Fibroblast of lung (primary cell): ENCODE measurements around the gene TM9SF4. TPM values are rescaled to one million over a fixed set of nuclear protein-coding genes. Genes with fewer than 3 reads are reported as not detected.

ENCODE experiments used
- DNase-seq, 2 donors: peaks; one replicate each; pipeline versions ENCODE4 v3.0.0 to v3.0.0-alpha.2; 2010; ENCODE audit warnings: low read depth in 2 of 2
- H2AFZ ChIP-seq: 2 replicates; pipeline ENCODE4 v1.5.1; 2012; ENCODE audit warnings: low read length, control low read depth, inconsistent platforms
- H3K27ac ChIP-seq: 2 replicates; pipeline ENCODE4 v1.5.1; 2011; ENCODE audit warnings: low read length, control low read depth; ENCODE audit not compliant: insufficient read depth
- H3K27me3 ChIP-seq: 2 replicates; pipeline ENCODE4 v1.5.1; 2011; ENCODE audit warnings: mild to moderate bottlenecking, low read length; ENCODE audit not compliant: control insufficient read depth, insufficient read depth
- H3K36me3 ChIP-seq: 2 replicates; pipeline ENCODE4 v1.5.1; 2011; ENCODE audit warnings: low read length; ENCODE audit not compliant: control insufficient read depth, insufficient read depth
- H3K4me1 ChIP-seq: 2 replicates; pipeline ENCODE4 v1.5.1; 2011; ENCODE audit warnings: low read length; ENCODE audit not compliant: control insufficient read depth, insufficient read depth; ENCODE audit errors: extremely low read depth
- H3K4me2 ChIP-seq: 2 replicates; pipeline ENCODE4 v1.5.1; 2011; ENCODE audit warnings: low read length, control low read depth; ENCODE audit not compliant: insufficient read depth; ENCODE audit errors: extremely low read depth
- H3K4me3 ChIP-seq, 4 experiments: fragments of 200-600 bp in 1 of 4; sonication (generic) in 1 of 4; replicated peaks in 1 of 4; 2 replicates each; pipeline ENCODE4 v1.5.1; 2011 to 2016; ENCODE audit warnings: low read length in 4 of 4, low read depth in 3 of 4, mild to moderate bottlenecking in 3 of 4, control low read depth in 2 of 4, inconsistent platforms in 1 of 4, mixed read lengths in 1 of 4; ENCODE audit not compliant: insufficient read depth in 1 of 4; ENCODE audit errors: control extremely low read depth in 1 of 4
- H3K79me2 ChIP-seq: 2 replicates; pipeline ENCODE4 v1.5.1; 2012; ENCODE audit warnings: mild to moderate bottlenecking, low read length, inconsistent platforms; ENCODE audit not compliant: control insufficient read depth, insufficient read depth
- H3K9ac ChIP-seq: 2 replicates; pipeline ENCODE4 v1.5.1; 2011; ENCODE audit warnings: mild to moderate bottlenecking, low read length, control low read depth; ENCODE audit not compliant: insufficient read depth
- H3K9me3 ChIP-seq: 2 replicates; pipeline ENCODE4 v1.5.1; 2012; ENCODE audit warnings: low read depth, low read length; ENCODE audit not compliant: control insufficient read depth, insufficient read depth
- H4K20me1 ChIP-seq: 2 replicates; pipeline ENCODE4 v1.5.1; 2011; ENCODE audit warnings: low read length; ENCODE audit not compliant: control insufficient read depth, insufficient read depth; ENCODE audit errors: extremely low read depth
- CTCF ChIP-seq, 2 donors: IDR thresholded peaks in 1 of 2; conservative IDR thresholded peaks in 1 of 2; 1 replicate in 1 of 2; 2 replicates in 1 of 2; pipeline ENCODE4 v1.5.1; 2011 to 2012; ENCODE audit warnings: low read length in 2 of 2, control low read depth in 1 of 2, inconsistent platforms in 1 of 2, low read depth in 1 of 2, mild to moderate bottlenecking in 1 of 2
- EZH2 ChIP-seq: IDR thresholded peaks from 2 replicates; pipeline ENCODE4 v1.5.1; 2012; ENCODE audit warnings: low read length, control low read depth, mild to moderate bottlenecking; ENCODE audit errors: missing control alignments
- polyA plus RNA-seq, 2 donors: library from polyadenylated mRNA; depleted of rRNA in 1 of 2; stranded (reverse) in 1 of 2; unstranded in 1 of 2; fragments of >200 nt; gene quantifications; 2 replicates each; pipeline ENCODE4 v1.2.1, GENCODE V29; 2011 to 2012; ENCODE audit warnings: missing spikeins in 1 of 2
- total RNA-seq: library from RNA; depleted of rRNA; stranded (reverse); fragments of >200 nt; gene quantifications from 2 replicates; pipeline ENCODE4 v1.2.1, GENCODE V29; 2014

Gene TM9SF4
- total and polyA plus RNA-seq, 2 donors (not counting 1 experiment from before 2014, with no cell fraction given): 33.5 to 71.3 TPM

GRCh38 chr20:32087070-32087469, 22.4 kb upstream of the TM9SF4 start:
- H3K9ac ChIP-seq: no peak overlapping the region
- peaks cover 7% of the 10 kb centered on the region for H3K27me3 ChIP-seq
- H3K27ac ChIP-seq: no peak overlapping the region
- no peak for DNase-seq
- no peaks in the 10 kb centered on the region for H3K79me2 ChIP-seq
- no peaks in the 10 kb centered on the region for H4K20me1 ChIP-seq
- H3K9me3 ChIP-seq: no peaks in the 10 kb centered on the region
- no peak overlapping the region for H3K4me3 ChIP-seq
- TF ChIP-seq CTCF (conservative IDR thresholded peaks at IDR 0.05 in 1 of 2, IDR thresholded peaks at IDR 0.05 in 1 of 2; ENCODE audit: low read depth in 1 of 2, low read length in 2 of 2) (no peak), EZH2 (no peak)
- no peaks in the 10 kb centered on the region for H3K4me1 ChIP-seq
- no peak overlapping the region for H2AFZ ChIP-seq
- H3K4me2 ChIP-seq: no peak overlapping the region
- H3K36me3 ChIP-seq: no peaks in the 10 kb centered on the region

- Histone ChIP-seq H3K36me3 (no peaks in the 10 kb centered on the region), H3K9me3 (no peaks in the 10 kb centered on the region), H3K79me2 (no peaks in the 10 kb centered on the region), H3K4me2 (no peak overlapping the region), H2AFZ (no peak overlapping the region), H3K4me1 (no peaks in the 10 kb centered on the region), H3K4me3 (no peak overlapping the region), H4K20me1 (no peaks in the 10 kb centered on the region), H3K27me3 (peaks cover 14% of the 10 kb centered on the region), H3K27ac (no peak overlapping the region), H3K9ac (no peak overlapping the region)
- DNase-seq: no peak
- TF ChIP-seq EZH2: no peak
- TF ChIP-seq CTCF (conservative IDR thresholded peaks at IDR 0.05 in 1 of 2, IDR thresholded peaks at IDR 0.05 in 1 of 2; ENCODE audit: low read depth in 1 of 2, low read length in 2 of 2): no peak
Measured at GRCh38 chr20:32088759-32089158, 20.8 kb upstream of the TM9SF4 start.

GRCh38 chr20:32089637-32090362, 19.7 kb upstream of the TM9SF4 start:
- Histone ChIP-seq H3K4me1 (no peaks in the 10 kb centered on the region), H3K79me2 (no peaks in the 10 kb centered on the region), H3K36me3 (no peaks in the 10 kb centered on the region), H3K9me3 (no peaks in the 10 kb centered on the region), H3K4me2 (no peak overlapping the region), H3K27ac (no peak overlapping the region), H4K20me1 (no peaks in the 10 kb centered on the region), H3K9ac (no peak overlapping the region), H3K27me3 (peaks cover 16% of the 10 kb centered on the region), H2AFZ (no peak overlapping the region), H3K4me3 (no peak overlapping the region)
- DNase-seq: no peak
- no peak for TF ChIP-seq CTCF (conservative IDR thresholded peaks at IDR 0.05 in 1 of 2, IDR thresholded peaks at IDR 0.05 in 1 of 2; ENCODE audit: low read depth in 1 of 2, low read length in 2 of 2)
- TF ChIP-seq EZH2: no peak
